Measurements from ENCODE around the gene TYW1. TPM values are rescaled to one million over a fixed set of nuclear protein-coding genes. Genes with fewer than 3 reads are reported as not detected.

TYW1 gene
- total RNA-seq, 1 donor from 2014 or later: 20.0 TPM

GRCh38 chr7:66952343-66953043 is 44.1 kb upstream of the TYW1 start:
- no peak overlapping the region for H3K4me3 ChIP-seq
- no peaks in the 10 kb centered on the region for H3K9me3 ChIP-seq
- no peaks in the 10 kb centered on the region for H3K27me3 ChIP-seq
- no peak overlapping the region for H3K27ac ChIP-seq
- no peaks in the 10 kb centered on the region for H3K4me1 ChIP-seq
- no peak for TF ChIP-seq CTCF (IDR thresholded peaks at IDR 0.05)
- DNase-seq: no peak
- intact Hi-C loops (cut with DNase I): no loop called here
- peak; percentile 47 for ATAC-seq
- peaks cover 100% of the 10 kb centered on the region for H3K36me3 ChIP-seq

- ATAC-seq: no peak
- intact Hi-C loops (cut with DNase I): no loop called here
- no peak for TF ChIP-seq CTCF (IDR thresholded peaks at IDR 0.05)
- Histone ChIP-seq H3K4me1 (no peaks in the 10 kb centered on the region), H3K27ac (no peak overlapping the region), H3K27me3 (no peaks in the 10 kb centered on the region), H3K36me3 (peaks cover 100% of the 10 kb centered on the region), H3K4me3 (no peak overlapping the region), H3K9me3 (no peaks in the 10 kb centered on the region)
- no peak for DNase-seq
Measured at GRCh38 chr7:66953044-66953427, 43.6 kb upstream of the TYW1 start.

- Histone ChIP-seq H3K4me1 (no peaks in the 10 kb centered on the region), H3K27ac (no peak overlapping the region), H3K27me3 (no peaks in the 10 kb centered on the region), H3K9me3 (no peaks in the 10 kb centered on the region), H3K36me3 (peaks cover 69% of the 10 kb centered on the region), H3K4me3 (no peak overlapping the region)
- intact Hi-C loops (cut with DNase I): no loop called here
- ATAC-seq (no peak), DNase-seq (no peak)
- no peak for TF ChIP-seq CTCF (IDR thresholded peaks at IDR 0.05)
Measured at GRCh38 chr7:66957595-66958290, 38.9 kb upstream of the TYW1 start.

- DNase-seq: no peak
- ATAC-seq: peak; percentile 25
- intact Hi-C loops (cut with DNase I): no loop called here
- no peaks in the 10 kb centered on the region for H3K27me3 ChIP-seq
- no peak overlapping the region for H3K4me3 ChIP-seq
- TF ChIP-seq CTCF (IDR thresholded peaks at IDR 0.05): no peak
- H3K27ac ChIP-seq: no peak overlapping the region
- H3K9me3 ChIP-seq: no peaks in the 10 kb centered on the region
- H3K36me3 ChIP-seq: peaks cover 59% of the 10 kb centered on the region
- H3K4me1 ChIP-seq: no peaks in the 10 kb centered on the region
Measured at GRCh38 chr7:66958538-66959350, 37.9 kb upstream of the TYW1 start.

GRCh38 chr7:66960192-66960591 is 36.4 kb upstream of the TYW1 start:
- no peak overlapping the region for H3K27ac ChIP-seq
- H3K4me1 ChIP-seq: no peaks in the 10 kb centered on the region
- ATAC-seq (no peak), DNase-seq (no peak)
- no peak for TF ChIP-seq CTCF (IDR thresholded peaks at IDR 0.05)
- peaks cover 45% of the 10 kb centered on the region for H3K36me3 ChIP-seq
- no peaks in the 10 kb centered on the region for H3K27me3 ChIP-seq
- intact Hi-C loops (cut with DNase I): no loop called here
- no peaks in the 10 kb centered on the region for H3K9me3 ChIP-seq
- no peak overlapping the region for H3K4me3 ChIP-seq
